ENCODE results near the gene ADGRB3.

DNA sequence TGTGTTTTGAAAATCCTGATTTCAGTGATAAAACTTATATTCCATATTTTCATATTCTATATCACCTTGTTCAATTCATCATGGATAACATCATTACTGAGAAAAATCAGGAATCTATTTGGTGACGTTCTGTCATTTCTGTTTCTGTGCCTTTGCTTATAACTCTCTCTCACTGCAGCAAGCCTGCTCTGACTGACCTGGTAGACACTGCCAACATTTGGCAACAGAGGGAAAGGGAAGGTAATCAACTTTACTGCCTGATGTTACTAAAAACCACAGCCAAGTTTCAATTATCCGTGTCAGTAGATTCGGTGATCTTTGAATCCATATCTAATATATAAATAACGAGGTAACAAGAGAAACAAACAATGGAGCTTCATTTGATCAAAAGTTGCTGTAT, 659.8 kb downstream of the ADGRB3 start:
- TF ChIP-seq, protein P1, sequence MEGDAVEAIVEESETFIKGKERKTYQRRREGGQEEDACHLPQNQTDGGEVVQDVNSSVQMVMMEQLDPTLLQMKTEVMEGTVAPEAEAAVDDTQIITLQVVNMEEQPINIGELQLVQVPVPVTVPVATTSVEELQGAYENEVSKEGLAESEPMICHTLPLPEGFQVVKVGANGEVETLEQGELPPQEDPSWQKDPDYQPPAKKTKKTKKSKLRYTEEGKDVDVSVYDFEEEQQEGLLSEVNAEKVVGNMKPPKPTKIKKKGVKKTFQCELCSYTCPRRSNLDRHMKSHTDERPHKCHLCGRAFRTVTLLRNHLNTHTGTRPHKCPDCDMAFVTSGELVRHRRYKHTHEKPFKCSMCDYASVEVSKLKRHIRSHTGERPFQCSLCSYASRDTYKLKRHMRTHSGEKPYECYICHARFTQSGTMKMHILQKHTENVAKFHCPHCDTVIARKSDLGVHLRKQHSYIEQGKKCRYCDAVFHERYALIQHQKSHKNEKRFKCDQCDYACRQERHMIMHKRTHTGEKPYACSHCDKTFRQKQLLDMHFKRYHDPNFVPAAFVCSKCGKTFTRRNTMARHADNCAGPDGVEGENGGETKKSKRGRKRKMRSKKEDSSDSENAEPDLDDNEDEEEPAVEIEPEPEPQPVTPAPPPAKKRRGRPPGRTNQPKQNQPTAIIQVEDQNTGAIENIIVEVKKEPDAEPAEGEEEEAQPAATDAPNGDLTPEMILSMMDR (IDR thresholded peaks at IDR 0.05) = no peak
- TF ChIP-seq POLR2A (IDR thresholded peaks at IDR 0.05) = no peak
